SU-DHL-6 (cell line): Measurements from ENCODE around the gene KCNK3.

Source experiments
- H2AFZ ChIP-seq: fragments of 200-600 bp; sonication (generic); 2 replicates; pipeline ENCODE4 v1.6.1; 2014; ENCODE audit warnings: low read depth, mild to moderate bottlenecking, moderate library complexity, mixed read lengths, antibody characterized with exemption, low read length; ENCODE audit not compliant: severe bottlenecking
- H3F3A ChIP-seq: fragments of 200-600 bp; shearing (Covaris generic); 2 replicates; pipeline ENCODE4 v1.6.0; 2016; ENCODE audit warnings: antibody characterized with exemption, mild to moderate bottlenecking; ENCODE audit not compliant: insufficient read depth
- H3K27ac ChIP-seq: fragments of 200-600 bp; sonication (generic); 2 replicates; pipeline ENCODE4 v1.5.1; 2016; ENCODE audit warnings: low read depth, mild to moderate bottlenecking, low read length, moderate library complexity, mixed read lengths
- H3K27me3 ChIP-seq: fragments of 200-600 bp; sonication (generic), shearing (Covaris generic); 2 replicates; pipeline ENCODE4 v1.6.0; 2014; ENCODE audit warnings: mild to moderate bottlenecking, low read length
- H3K36me3 ChIP-seq: fragments of 200-600 bp; sonication (generic); 2 replicates; pipeline ENCODE4 v1.6.1; 2014; ENCODE audit warnings: mild to moderate bottlenecking, low read length, mixed read lengths
- H3K4me2 ChIP-seq: fragments of 300-600, 200-600 bp; shearing (Covaris generic), sonication (generic); 2 replicates; pipeline ENCODE4 v1.6.0; 2014; ENCODE audit warnings: low read length, low read depth, mild to moderate bottlenecking; ENCODE audit not compliant: poor library complexity, severe bottlenecking
- H3K4me3 ChIP-seq: fragments of 200-600 bp; sonication (generic); 2 replicates; pipeline ENCODE4 v1.5.1; 2014; ENCODE audit warnings: antibody characterized with exemption, low read length, mild to moderate bottlenecking, mixed read lengths; ENCODE audit not compliant: insufficient read depth, poor library complexity, severe bottlenecking
- H3K79me2 ChIP-seq: fragments of 200-600 bp; sonication (generic); 2 replicates; pipeline ENCODE4 v1.6.1; 2014; ENCODE audit warnings: mild to moderate bottlenecking, low read length, moderate library complexity; ENCODE audit not compliant: insufficient read depth
- H3K9ac ChIP-seq: fragments of 200-600 bp; sonication (generic); 2 replicates; pipeline ENCODE4 v1.7.0; 2014; ENCODE audit warnings: mild to moderate bottlenecking, low read length
- H3K9me2 ChIP-seq: fragments of 200-600 bp; sonication (generic); replicated peaks from 2 replicates; pipeline ENCODE4 v1.6.1; 2014; ENCODE audit warnings: low read length; ENCODE audit not compliant: insufficient read depth
- H3K9me3 ChIP-seq: fragments of 200-600 bp; sonication (generic); 2 replicates; pipeline ENCODE4 v1.6.1; 2014; ENCODE audit warnings: low read length, mixed read lengths; ENCODE audit not compliant: insufficient read depth
- H4K20me1 ChIP-seq: fragments of 200-600 bp; sonication (generic); 2 replicates; pipeline ENCODE4 v1.6.1; 2014; ENCODE audit warnings: low read depth, mild to moderate bottlenecking, antibody characterized with exemption, low read length, moderate library complexity, mixed read lengths
- EZH2phosphoT487 ChIP-seq: fragments of 200-600 bp; sonication (generic), shearing (Covaris generic); conservative IDR thresholded peaks from 2 replicates; pipeline ENCODE4 v1.6.1; 2018; ENCODE audit warnings: mild to moderate bottlenecking, antibody characterized with exemption, low read length, moderate library complexity, mixed read lengths
- TF ChIP-seq, protein P1 (sequence below): fragments of 200-600 bp; sonication (generic); IDR thresholded peaks from one replicate; pipeline ENCODE4 v1.5.1; 2017; ENCODE audit warnings: antibody characterized with exemption, mild to moderate bottlenecking, low read length, moderate library complexity; ENCODE audit not compliant: insufficient read depth, poor library complexity, severe bottlenecking

The KCNK3 gene

GRCh38 chr2:26668041-26668440, 24.5 kb upstream of the KCNK3 start:
- no peaks in the 10 kb centered on the region for H3K9me2 ChIP-seq
- no peaks in the 10 kb centered on the region for H3K27me3 ChIP-seq
- H3K36me3 ChIP-seq, result no peaks in the 10 kb centered on the region
- no peak overlapping the region for H3K27ac ChIP-seq
- H2AFZ ChIP-seq, result no peak overlapping the region
- TF ChIP-seq, protein P1, sequence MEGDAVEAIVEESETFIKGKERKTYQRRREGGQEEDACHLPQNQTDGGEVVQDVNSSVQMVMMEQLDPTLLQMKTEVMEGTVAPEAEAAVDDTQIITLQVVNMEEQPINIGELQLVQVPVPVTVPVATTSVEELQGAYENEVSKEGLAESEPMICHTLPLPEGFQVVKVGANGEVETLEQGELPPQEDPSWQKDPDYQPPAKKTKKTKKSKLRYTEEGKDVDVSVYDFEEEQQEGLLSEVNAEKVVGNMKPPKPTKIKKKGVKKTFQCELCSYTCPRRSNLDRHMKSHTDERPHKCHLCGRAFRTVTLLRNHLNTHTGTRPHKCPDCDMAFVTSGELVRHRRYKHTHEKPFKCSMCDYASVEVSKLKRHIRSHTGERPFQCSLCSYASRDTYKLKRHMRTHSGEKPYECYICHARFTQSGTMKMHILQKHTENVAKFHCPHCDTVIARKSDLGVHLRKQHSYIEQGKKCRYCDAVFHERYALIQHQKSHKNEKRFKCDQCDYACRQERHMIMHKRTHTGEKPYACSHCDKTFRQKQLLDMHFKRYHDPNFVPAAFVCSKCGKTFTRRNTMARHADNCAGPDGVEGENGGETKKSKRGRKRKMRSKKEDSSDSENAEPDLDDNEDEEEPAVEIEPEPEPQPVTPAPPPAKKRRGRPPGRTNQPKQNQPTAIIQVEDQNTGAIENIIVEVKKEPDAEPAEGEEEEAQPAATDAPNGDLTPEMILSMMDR, result no peak
- TF ChIP-seq EZH2phosphoT487, result no peak
- no peaks in the 10 kb centered on the region for H3K9me3 ChIP-seq
- no peaks in the 10 kb centered on the region for H3F3A ChIP-seq
- no peaks in the 10 kb centered on the region for H3K79me2 ChIP-seq
- H3K4me3 ChIP-seq, result no peak overlapping the region
- H4K20me1 ChIP-seq, result no peaks in the 10 kb centered on the region
- H3K9ac ChIP-seq, result no peak overlapping the region
- H3K4me2 ChIP-seq, result no peak overlapping the region

DNA sequence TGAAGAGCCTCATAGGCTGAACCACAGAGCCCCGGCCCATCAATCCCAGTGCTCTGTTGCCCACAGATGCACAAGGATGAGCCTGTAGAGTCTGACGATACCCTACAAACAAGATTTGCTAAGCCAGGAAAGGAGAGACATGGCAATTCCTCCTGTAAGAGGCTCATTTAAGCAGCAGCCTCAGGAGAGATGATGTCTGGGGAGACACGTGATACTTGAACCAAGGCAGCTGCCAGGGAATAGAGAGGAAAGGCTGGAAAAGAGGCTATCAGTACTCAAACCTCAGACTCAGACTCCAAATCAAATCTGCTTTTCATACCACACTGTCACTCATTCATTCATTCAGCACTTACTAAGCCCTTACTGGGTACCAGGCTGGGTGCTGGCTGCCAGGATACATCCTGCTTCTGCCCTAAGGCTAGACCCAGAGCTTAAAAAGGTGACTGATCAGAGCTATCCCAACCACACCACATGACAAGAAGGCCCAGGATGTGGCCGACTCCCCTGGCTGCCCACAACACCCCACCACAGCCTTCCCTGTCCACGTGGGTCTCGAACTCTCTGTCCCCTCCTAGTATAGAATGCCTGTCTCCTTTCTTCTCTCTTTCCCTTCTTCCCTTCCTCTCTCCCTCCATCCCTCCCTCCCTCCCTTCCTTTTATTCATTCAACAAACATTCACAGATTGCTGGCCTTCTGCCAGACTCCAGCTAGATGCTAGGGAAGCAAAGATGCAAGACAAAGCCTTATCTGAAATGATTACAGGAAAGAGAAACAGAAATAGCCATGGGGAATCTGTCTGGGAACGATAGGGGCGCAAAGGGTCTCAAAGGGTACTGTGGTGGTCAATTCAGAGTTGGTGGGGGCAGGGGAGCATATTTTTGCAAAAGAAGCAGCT, 23.4 kb upstream of the KCNK3 start:
- no peak overlapping the region for H3K4me2 ChIP-seq
- no peaks in the 10 kb centered on the region for H3K79me2 ChIP-seq
- no peaks in the 10 kb centered on the region for H4K20me1 ChIP-seq
- H3K9me2 ChIP-seq, result no peaks in the 10 kb centered on the region
- H3K27me3 ChIP-seq, result no peaks in the 10 kb centered on the region
- no peaks in the 10 kb centered on the region for H3F3A ChIP-seq
- no peak overlapping the region for H3K9ac ChIP-seq
- no peaks in the 10 kb centered on the region for H3K9me3 ChIP-seq
- TF ChIP-seq EZH2phosphoT487, result no peak
- TF ChIP-seq, protein P1, result no peak
- H2AFZ ChIP-seq, result no peak overlapping the region
- no peaks in the 10 kb centered on the region for H3K36me3 ChIP-seq
- no peak overlapping the region for H3K4me3 ChIP-seq
- H3K27ac ChIP-seq, result no peak overlapping the region

DNA sequence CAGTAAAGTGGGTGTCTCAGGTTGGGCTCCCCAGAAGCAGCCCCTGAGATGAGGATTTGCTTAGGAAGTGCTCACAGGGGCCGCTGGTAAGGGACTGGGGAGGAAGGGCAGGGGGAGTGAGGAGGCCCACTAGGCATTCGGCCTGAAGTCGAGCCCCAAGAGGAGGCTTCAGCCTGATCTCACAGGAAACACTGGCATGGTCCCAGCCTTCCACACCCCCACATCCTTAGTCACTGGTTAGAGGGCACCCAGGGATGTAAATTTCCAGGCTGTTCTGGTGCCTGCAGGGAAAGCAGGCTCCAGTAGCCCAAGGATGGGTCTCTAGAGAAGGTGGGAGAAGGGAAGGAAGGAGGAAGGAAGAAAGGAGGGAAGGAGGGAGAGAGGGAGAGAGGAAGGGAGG, 22.4 kb upstream of the KCNK3 start:
- Histone ChIP-seq H3K9ac (no peak overlapping the region), H3K9me2 (no peaks in the 10 kb centered on the region), H3K9me3 (no peaks in the 10 kb centered on the region), H3K36me3 (no peaks in the 10 kb centered on the region), H3K27me3 (no peaks in the 10 kb centered on the region), H3K4me2 (no peak overlapping the region), H4K20me1 (no peaks in the 10 kb centered on the region), H3K27ac (no peak overlapping the region), H3F3A (no peaks in the 10 kb centered on the region), H2AFZ (no peak overlapping the region), H3K4me3 (no peak overlapping the region), H3K79me2 (no peaks in the 10 kb centered on the region)
- no peak for TF ChIP-seq EZH2phosphoT487
- TF ChIP-seq, protein P1, result no peak
